ENCODE measurements around the gene POMC.
A peak's percentile ranks its signal among the peaks of the same experiment; 100 is the strongest.

GRCh38 chr2:25201265-25201664, 32.9 kb upstream of the POMC start:
- TF ChIP-seq GTF2F1 (IDR thresholded peaks at IDR 0.05; ENCODE audit: borderline replicate concordance, low read depth, low read length): no peak
- TF ChIP-seq MAFK (IDR thresholded peaks at IDR 0.05; ENCODE audit: low read depth, low read length): no peak
- no peak for TF ChIP-seq EZH2 (IDR thresholded peaks at IDR 0.05; ENCODE audit: low read depth, low read length, severe bottlenecking)
- TF ChIP-seq ATF2 (IDR thresholded peaks at IDR 0.05; ENCODE audit: low read length): no peak
- no peak for TF ChIP-seq CEBPB (IDR thresholded peaks at IDR 0.05; ENCODE audit: low read depth, low read length)
- TF ChIP-seq RFX5 (IDR thresholded peaks at IDR 0.05; ENCODE audit: borderline replicate concordance, low read depth, low read length): no peak
- no peak for TF ChIP-seq SIN3A (conservative IDR thresholded peaks at IDR 0.05 in 1 of 2, IDR thresholded peaks at IDR 0.05 in 1 of 2; ENCODE audit: low read depth in 1 of 2, low read length in 2 of 2)
- no peak for TF ChIP-seq POLR2A (IDR thresholded peaks at IDR 0.05; ENCODE audit: control extremely low read depth in 1 of 2, low read depth in 2 of 2, low read length in 2 of 2)
- peak in 2 of 3 experiments; percentile 35 to 49; a peak in 2 of 4 replicates for TF ChIP-seq CTCF (IDR thresholded peaks at IDR 0.05; ENCODE audit: control extremely low read depth in 1 of 3, insufficient read depth in 1 of 3, low read depth in 1 of 3, low read length in 3 of 3)
- TF ChIP-seq HDAC2 (IDR thresholded peaks at IDR 0.05; ENCODE audit: borderline replicate concordance in 1 of 2, low read depth in 2 of 2, low read length in 2 of 2): no peak
- TF ChIP-seq RAD21 (IDR thresholded peaks at IDR 0.05 in 1 of 2, conservative IDR thresholded peaks at IDR 0.05 in 1 of 2; ENCODE audit: low read depth in 2 of 2, low read length in 2 of 2): peak; percentile 18 to 24; a peak in 1 of 4 replicates
